Esophagus mucosa (tissue), 1 donor: Measurements from ENCODE around the gene ZSCAN31. TPM values are rescaled to one million over a fixed set of nuclear protein-coding genes. Genes with fewer than 3 reads are reported as not detected.
"Not testable (repeated sequence)": the region's sequence is repeated elsewhere in the genome, so short reads cannot be mapped to it uniquely, and the experiment has no call there.

Experiments used
- ATAC-seq: fragments of 200-7000 bp; cut with Tn5 transposase; one replicate; pipeline ENCODE4 v1.9.1; 2020
- total RNA-seq: library from RNA; stranded (reverse); gene quantifications from one replicate; pipeline ENCODE4 v1.2.4, GENCODE V29; 2023
- donor health status: DM: yes; HTN: yes; CAD: no.

ZSCAN31 gene
- total RNA-seq, 1 donor from 2014 or later = 9.4 TPM

- no peak for ATAC-seq
These were observed 17.4 kb upstream of the ZSCAN31 start for GRCh38 chr6:28353356-28353755.

- no peak for ATAC-seq
These were observed 15.6 kb upstream of the ZSCAN31 start for GRCh38 chr6:28351493-28351925.

GRCh38 chr6:28351087-28351486 is 15.1 kb upstream of the ZSCAN31 start:
- no peak for ATAC-seq

GRCh38 chr6:28349892-28350737 is 14.2 kb upstream of the ZSCAN31 start, which contains the start of gene ZKSCAN3:
Gene ZKSCAN3 (plus strand): TSS chr6:28349947. CDS start chr6:28359587, 9,640 bp downstream.
- ATAC-seq = peak; percentile 78

- no peak for ATAC-seq
These were observed 13.5 kb upstream of the ZSCAN31 start for GRCh38 chr6:28349344-28349891.

- ATAC-seq = no peak
These were observed 11.2 kb upstream of the ZSCAN31 start for GRCh38 chr6:28347119-28347518.

DNA sequence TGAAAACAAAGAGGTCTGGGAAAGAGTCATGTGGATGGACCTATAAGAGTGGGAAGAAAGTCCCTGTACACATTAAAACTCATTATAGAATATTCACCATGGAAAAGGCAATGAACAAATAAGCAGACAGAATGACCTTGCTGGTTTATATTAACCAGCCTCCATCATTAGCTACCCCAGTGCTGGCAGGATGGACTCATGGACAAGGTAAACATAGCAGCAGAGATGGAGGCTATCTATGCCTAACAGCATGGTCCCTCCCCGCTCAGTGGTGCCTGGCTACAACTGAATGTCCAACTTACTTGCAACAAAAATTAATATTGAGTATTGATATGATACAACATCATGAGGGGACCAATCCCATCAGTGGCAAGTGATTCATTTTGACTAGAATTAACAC is 9.3 kb upstream of the ZSCAN31 start:
- ATAC-seq = no peak

DNA sequence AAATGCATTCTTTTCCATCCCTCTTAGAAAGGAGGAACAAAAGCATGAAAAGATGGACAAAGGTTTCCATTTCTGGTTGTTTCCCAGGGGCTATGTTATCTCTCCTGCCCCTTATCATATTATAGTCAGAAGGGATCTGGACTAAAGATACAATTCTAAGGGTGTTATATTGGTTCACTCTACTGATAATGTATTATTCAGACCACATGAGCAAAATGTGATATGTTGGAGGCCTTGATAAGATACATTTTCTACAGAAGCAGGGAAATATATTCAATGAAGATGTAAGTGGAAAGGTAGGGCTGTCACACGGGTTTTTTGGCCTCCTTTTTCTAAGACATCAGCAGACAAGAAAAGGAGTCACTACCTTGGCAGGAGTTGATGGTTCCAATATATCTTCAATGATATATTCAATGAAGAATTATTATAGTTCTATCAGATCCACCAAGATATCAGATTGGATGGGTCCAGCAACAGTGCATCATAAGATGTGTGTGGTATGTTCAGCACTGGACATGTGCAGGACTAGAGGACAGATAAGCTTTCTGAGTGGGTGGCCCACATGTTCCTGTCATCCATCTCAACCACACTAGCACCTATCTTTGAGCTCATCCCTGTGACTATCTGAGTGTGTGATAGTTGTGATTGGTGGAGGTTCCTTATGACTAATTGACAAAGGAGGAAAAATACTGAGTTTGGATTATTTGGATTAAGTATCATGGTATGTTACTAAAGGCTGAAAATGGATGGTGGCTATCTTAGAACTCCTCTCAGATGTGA is 8.1 kb upstream of the ZSCAN31 start:
- no peak for ATAC-seq

- ATAC-seq = no peak
These were observed 4.6 kb upstream of the ZSCAN31 start for GRCh38 chr6:28340310-28341095.

- no peak for ATAC-seq
These were observed 1.2 kb upstream of the ZSCAN31 start for GRCh38 chr6:28337121-28337520.

GRCh38 chr6:28336284-28337120 is 554 bp upstream of the ZSCAN31 start:
- ATAC-seq = peak; percentile 43

- ATAC-seq = no peak
These were observed 846 bp downstream of the ZSCAN31 start for GRCh38 chr6:28335040-28335563.

DNA sequence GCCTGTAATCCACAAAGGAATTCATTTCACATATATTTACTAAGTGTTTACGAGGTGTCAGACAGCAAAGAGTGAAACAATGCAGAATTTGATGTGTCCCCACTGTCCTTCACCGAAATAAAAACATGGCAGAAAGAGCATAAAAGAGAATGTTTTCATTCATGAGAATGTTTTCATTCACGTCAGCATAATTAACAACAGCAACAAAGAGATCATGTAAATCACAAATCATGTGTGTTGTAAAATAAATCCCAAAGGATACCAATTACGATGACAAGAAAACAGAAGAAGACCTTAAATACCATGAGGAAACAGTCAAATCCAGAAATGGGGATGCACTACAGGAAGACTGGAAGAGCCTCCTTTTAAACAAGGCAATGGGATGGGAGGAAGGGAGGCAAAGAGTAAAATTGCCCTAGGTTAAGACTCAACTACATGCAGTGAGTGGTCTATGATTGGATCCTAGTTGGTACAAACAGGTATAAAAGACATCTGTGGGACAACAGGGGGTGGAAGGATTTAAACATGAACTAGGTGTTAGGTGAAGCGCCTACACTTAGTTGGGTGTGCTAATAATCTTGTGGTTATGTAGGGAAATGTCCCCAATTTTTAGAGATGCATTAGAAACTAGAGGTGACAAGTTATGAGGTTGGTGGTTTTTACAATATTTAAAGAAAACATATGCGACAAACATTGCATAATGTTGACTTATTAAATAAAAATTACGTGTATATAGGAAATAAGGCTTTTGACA is 1.5 kb downstream of the ZSCAN31 start:
- ATAC-seq = no peak

GRCh38 chr6:28333599-28334018 is 2.3 kb downstream of the ZSCAN31 start:
- ATAC-seq = no peak

DNA sequence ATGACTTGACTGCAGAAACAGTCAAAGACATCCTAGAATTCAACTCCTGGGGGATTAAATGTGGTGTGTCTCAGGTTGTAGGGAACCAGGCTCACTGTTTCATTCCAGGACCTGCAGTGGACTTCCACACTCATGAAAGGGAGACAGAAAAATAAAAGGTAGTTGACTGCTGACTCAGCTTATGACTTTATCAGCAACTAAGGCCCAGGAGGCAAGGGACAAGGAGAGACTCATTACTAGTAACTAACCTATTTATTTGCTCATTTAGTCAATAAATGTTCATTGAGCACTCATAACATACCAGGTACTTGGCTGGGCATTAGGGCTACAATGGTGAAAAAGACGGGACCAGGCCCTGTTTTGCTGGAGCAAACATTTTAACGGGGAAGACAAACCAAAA is 2.9 kb downstream of the ZSCAN31 start:
- no peak for ATAC-seq

GRCh38 chr6:28330041-28330440 is 5.9 kb downstream of the ZSCAN31 start:
- no peak for ATAC-seq

GRCh38 chr6:28326371-28326948 is 9.5 kb downstream of the ZSCAN31 start:
- ATAC-seq = no peak

DNA sequence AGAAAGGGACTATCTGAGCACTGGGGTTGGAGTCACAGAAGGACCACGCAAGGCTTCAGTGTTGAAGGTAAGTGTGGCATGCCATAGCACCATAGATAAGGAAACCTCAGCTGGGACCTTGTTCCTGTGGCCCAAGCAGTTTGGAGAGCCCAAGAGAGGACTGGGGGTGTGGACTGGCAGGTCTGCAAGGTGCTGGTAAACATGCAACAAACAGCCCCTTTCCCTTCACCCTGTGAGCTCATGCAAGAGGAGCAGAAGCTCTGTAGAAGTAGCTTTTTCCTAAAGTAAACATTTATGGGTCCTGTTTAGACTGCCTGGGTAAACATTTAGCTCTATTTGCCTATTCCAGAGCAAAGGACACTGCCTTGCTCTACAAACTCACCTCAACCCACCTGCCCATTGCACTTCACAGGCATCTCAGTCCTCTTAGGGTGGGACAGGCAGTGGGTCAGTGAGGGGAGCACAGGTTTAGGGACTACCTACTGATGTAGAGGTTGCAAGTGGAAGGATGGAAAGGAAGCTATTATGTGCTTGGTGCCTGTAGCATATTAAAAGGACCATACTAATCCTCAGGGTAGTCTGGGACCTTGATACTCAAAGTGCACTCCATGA is 12.0 kb downstream of the ZSCAN31 start:
- ATAC-seq = no peak

GRCh38 chr6:28322661-28323060 is 13.3 kb downstream of the ZSCAN31 start:
- ATAC-seq = no peak

DNA sequence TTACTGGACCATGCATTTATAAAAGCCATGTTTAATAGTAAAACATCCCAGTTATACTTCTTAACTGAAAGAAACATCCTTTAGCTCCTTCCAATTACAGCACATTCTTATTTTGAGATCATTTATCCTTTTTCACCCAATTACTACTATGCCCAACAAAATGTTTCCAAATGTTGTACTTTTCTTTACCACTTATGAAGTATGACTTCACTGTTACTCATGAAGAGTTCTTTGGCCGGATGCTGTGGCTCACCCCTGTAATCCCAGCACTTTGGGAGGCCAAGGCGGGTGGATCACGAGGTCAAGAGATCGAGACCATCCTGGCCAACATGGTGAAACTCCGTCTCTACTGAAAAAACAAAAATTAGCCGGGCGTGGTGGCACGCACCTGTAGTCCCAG is 18.1 kb downstream of the ZSCAN31 start:
- not testable (repeated sequence) for ATAC-seq
